K562 (cell line): Measurements from ENCODE around the gene RBBP8. TPM values are rescaled to one million over a fixed set of nuclear protein-coding genes. Genes with fewer than 3 reads are reported as not detected.

Experiments
- ATAC-seq: fragments of 200-7000 bp; cut with Tn5 transposase; 3 replicates; pipeline ENCODE4 v1.9.1; 2020; ENCODE audit warnings: moderate library complexity
- BruUV-seq: library from RNA; stranded (reverse); fragments of 400-500 nt; replicated peaks from 2 replicates; lab custom pipeline; 2021; lab: Mats Ljungman, UMichigan
- CTCF ChIA-PET: fragments of 300-600 bp; formaldehyde crosslinking; extraction: SDS; loops from one replicate; lab custom pipeline; 2021; ENCODE audit warnings: low intra/inter-chr PET ratio; lab: Yijun Ruan, JAX
- POLR2A ChIA-PET: fragments of 300-600, 350-650 bp; sonication (Branson Sonifier 250); formaldehyde crosslinking; extraction: SDS; loops from one replicate; lab custom pipeline; 2021; ENCODE audit warnings: antibody characterized with exemption, inconsistent platforms; lab: Yijun Ruan, JAX
- DNase-seq, 4 experiments: peaks; one replicate each; pipeline versions ENCODE4 v3.0.0 to v3.0.0-alpha.2; 2011 to 2018; ENCODE audit warnings: low spot score in 3 of 4, mixed read lengths in 3 of 4; ENCODE audit errors: extremely low read depth in 1 of 4
- FAIRE-seq: peaks from 2 replicates; lab custom pipeline; 2011; peaks lifted over from hg19 to GRCh38; lab: Jason Lieb, UNC
- H2AFZ ChIP-seq: 2 replicates; pipeline ENCODE4 v1.6.0; 2011; ENCODE audit warnings: low read depth, low read length, control low read depth, inconsistent platforms
- H3K27ac ChIP-seq: fragments of 200-600 bp; 3 replicates; pipeline ENCODE4 v1.8.0; 2011; ENCODE audit warnings: low read depth, mild to moderate bottlenecking, control low read depth, inconsistent platforms, low read length, moderate library complexity, mixed read lengths; ENCODE audit errors: extremely low read depth
- H3K27me3 ChIP-seq, 2 experiments: fragments of 300-600 bp in 1 of 2; 2 replicates in 1 of 2; 3 replicates in 1 of 2; pipeline versions ENCODE4 v1.6.0 to v1.8.0; 2011; ENCODE audit warnings: inconsistent platforms in 2 of 2, low read length in 2 of 2, mild to moderate bottlenecking in 1 of 2, mixed read lengths in 1 of 2, moderate library complexity in 1 of 2; ENCODE audit not compliant: control insufficient read depth in 2 of 2, insufficient read depth in 2 of 2
- H3K36me3 ChIP-seq: fragments of 300-600 bp; 3 replicates; pipeline ENCODE4 v1.8.0; 2011; ENCODE audit warnings: mild to moderate bottlenecking, low read length, inconsistent platforms; ENCODE audit not compliant: control insufficient read depth, insufficient read depth
- H3K4me1 ChIP-seq, 2 experiments: fragments of 200-600 bp in 1 of 2; replicated peaks in 1 of 2; 2 replicates in 1 of 2; 3 replicates in 1 of 2; pipeline versions ENCODE4 v1.5.1 to v1.8.0; 2011; ENCODE audit warnings: inconsistent platforms in 2 of 2, low read length in 2 of 2, mild to moderate bottlenecking in 1 of 2, mixed read lengths in 1 of 2, moderate library complexity in 1 of 2; ENCODE audit not compliant: control insufficient read depth in 2 of 2, insufficient read depth in 2 of 2
- H3K4me2 ChIP-seq: 2 replicates; pipeline ENCODE4 v1.6.1; 2011; ENCODE audit warnings: low read length, control low read depth, inconsistent platforms, mixed read lengths; ENCODE audit not compliant: insufficient read depth
- H3K4me3 ChIP-seq: fragments of 200-600 bp; sonication (generic), shearing (Covaris generic); 2 replicates; pipeline ENCODE4 v1.5.1; 2016; ENCODE audit warnings: control low read depth, inconsistent platforms
- H3K79me2 ChIP-seq: fragments of 200-600 bp; 3 replicates; pipeline ENCODE4 v1.8.0; 2011; ENCODE audit warnings: low read length, inconsistent platforms; ENCODE audit not compliant: control insufficient read depth, insufficient read depth
- H3K9ac ChIP-seq, 2 experiments: 2 replicates each; pipeline versions ENCODE4 v1.6.0 to v1.6.1; 2011; ENCODE audit warnings: low read depth in 2 of 2, low read length in 2 of 2, control low read depth in 1 of 2, inconsistent platforms in 1 of 2, mild to moderate bottlenecking in 1 of 2, mixed read lengths in 1 of 2; ENCODE audit not compliant: insufficient read depth in 1 of 2
- H3K9me1 ChIP-seq: one replicate; pipeline ENCODE4 v1.6.0; 2011; ENCODE audit warnings: inconsistent platforms, mild to moderate bottlenecking, low read length, moderate library complexity; ENCODE audit not compliant: control insufficient read depth, insufficient read depth
- H3K9me3 ChIP-seq: replicated peaks from 2 replicates; pipeline ENCODE4 v1.5.1; 2011; ENCODE audit warnings: low read depth, low read length, inconsistent platforms; ENCODE audit not compliant: control insufficient read depth, insufficient read depth
- H4K20me1 ChIP-seq: replicated peaks from 2 replicates; pipeline ENCODE4 v1.6.1; 2011; ENCODE audit warnings: low read length, inconsistent platforms, mixed read lengths; ENCODE audit not compliant: control insufficient read depth, insufficient read depth
- CBX5 ChIP-seq: IDR thresholded peaks from 2 replicates; pipeline ENCODE4 v1.6.1; 2014; ENCODE audit warnings: low read depth, borderline replicate concordance
- EP400 ChIP-seq: fragments of 450-650 bp; IDR thresholded peaks from 2 replicates; pipeline ENCODE4 v1.6.1; 2017; ENCODE audit warnings: antibody characterized with exemption, mild to moderate bottlenecking, moderate library complexity
- FOXM1 ChIP-seq, 2 experiments: fragments of 450-650 bp in 1 of 2; sonication (generic) in 1 of 2; formaldehyde crosslinking in 1 of 2; IDR thresholded peaks; 2 replicates each; pipeline versions ENCODE4 v1.6.1 to v1.9.0; 2017 to 2022; ENCODE audit warnings: low read depth in 2 of 2, mild to moderate bottlenecking in 2 of 2, missing genetic modification reagents in 1 of 2, moderate library complexity in 1 of 2
- GTF2F1 ChIP-seq: IDR thresholded peaks from 2 replicates; pipeline ENCODE4 v1.6.1; 2011; ENCODE audit warnings: low read depth, low read length, improper control_type of control experiment
- HDGF ChIP-seq: fragments of 450-650 bp; IDR thresholded peaks from 2 replicates; pipeline ENCODE4 v1.6.1; 2016
- LCOR ChIP-seq: sonication (generic); formaldehyde crosslinking; IDR thresholded peaks from 2 replicates; pipeline ENCODE4 v1.8.0; 2022; ENCODE audit warnings: mild to moderate bottlenecking, missing genetic modification reagents
- LEF1 ChIP-seq: fragments of 450-650 bp; IDR thresholded peaks from 2 replicates; pipeline ENCODE4 v1.6.1; 2016; ENCODE audit warnings: mild to moderate bottlenecking
- MYNN ChIP-seq, 2 experiments: sonication (generic); formaldehyde crosslinking in 1 of 2; IDR thresholded peaks; 2 replicates each; pipeline versions ENCODE4 v1.5.0 to v1.6.1; 2016 to 2020; ENCODE audit warnings: antibody characterized with exemption in 1 of 2, missing genetic modification reagents in 1 of 2
- NFIX ChIP-seq: fragments of 250-450 bp; sonication (Bioruptor Pico); IDR thresholded peaks from 2 replicates; pipeline ENCODE4 v1.4.0; 2020; ENCODE audit warnings: low read depth, mild to moderate bottlenecking, moderate library complexity
- POLR2AphosphoS2 ChIP-seq: IDR thresholded peaks from 2 replicates; pipeline ENCODE4 v1.6.1; 2012; ENCODE audit warnings: low read length, improper control_type of control experiment
- ZNF174 ChIP-seq: fragments of 250-450 bp; sonication (Bioruptor Pico); IDR thresholded peaks from 2 replicates; pipeline ENCODE4 v1.4.0; 2020; ENCODE audit warnings: mild to moderate bottlenecking
- ZNF232 ChIP-seq: sonication (generic); formaldehyde crosslinking; IDR thresholded peaks from 2 replicates; pipeline ENCODE4 v1.8.0; 2022; ENCODE audit warnings: mild to moderate bottlenecking, missing genetic modification reagents
- ZNF253 ChIP-seq: fragments of 250-450 bp; sonication (Bioruptor Pico); conservative IDR thresholded peaks from 2 replicates; pipeline ENCODE4 v1.6.1; 2021; ENCODE audit warnings: mild to moderate bottlenecking
- ZNF699 ChIP-seq: fragments of 250-450 bp; sonication (Bioruptor Pico); IDR thresholded peaks from 2 replicates; pipeline ENCODE4 v1.8.0; 2021; ENCODE audit warnings: mild to moderate bottlenecking, moderate library complexity; ENCODE audit not compliant: insufficient replicate concordance
- WGBS: fragments of 100-300 bp; shearing (Covaris generic); methylation state at CpG from one replicate; pipeline ENCODE4 v1.1.6; 2016; ENCODE audit warnings: low coverage, mixed read lengths; ENCODE audit not compliant: insufficient coverage; ENCODE audit errors: missing lambda C conversion rate; 5-methylcytosine and 5-hydroxymethylcytosine counted together
- in situ Hi-C: fragments of 300-500 bp; cut with MboI; formaldehyde crosslinking; loops from 4 replicates; pipeline ENCODE4 v1.15.0; 2018; ENCODE audit warnings: inconsistent platforms, mixed read lengths
- intact Hi-C: fragments of 100-400 bp; cut with micrococcal nuclease; formaldehyde crosslinking; loops from 2 replicates; pipeline ENCODE4 v1.14.2; 2022
- polyA plus RNA-seq, 8 experiments: library from polyadenylated mRNA; depleted of rRNA in 4 of 8; stranded (reverse) in 5 of 8; unstranded in 3 of 8; fragments of >200 nt; fragmentation: Nextera tagmentation in 2 of 8; fragmentation: Illumina TruSeq in 1 of 8; extraction: Ambion mirVana in 2 of 8; extraction: Trizol in 1 of 8; gene quantifications; 2 replicates each; pipeline versions ENCODE4 v1.2.1 to v1.2.3, GENCODE V29; 2011 to 2014; ENCODE audit warnings: inconsistent platforms in 1 of 8, missing spikeins in 1 of 8
- total RNA-seq, 7 experiments: library from RNA; depleted of rRNA in 6 of 7; stranded (reverse); fragments of >200 nt in 6 of 7; fragmentation: Illumina TruSeq in 2 of 7; extraction: Trizol in 2 of 7; gene quantifications; 2 replicates each; pipeline versions ENCODE4 v1.2.1 to v1.2.3, GENCODE V29; 2011 to 2021; ENCODE audit warnings: low replicate concordance in 1 of 7

RBBP8 gene
- total and polyA plus RNA-seq, 9 of the 15 experiments (the other 6 are each of a cell fraction or from before 2014, with no cell fraction given): 28.4 to 63.1 (median 48.9) TPM

DNA sequence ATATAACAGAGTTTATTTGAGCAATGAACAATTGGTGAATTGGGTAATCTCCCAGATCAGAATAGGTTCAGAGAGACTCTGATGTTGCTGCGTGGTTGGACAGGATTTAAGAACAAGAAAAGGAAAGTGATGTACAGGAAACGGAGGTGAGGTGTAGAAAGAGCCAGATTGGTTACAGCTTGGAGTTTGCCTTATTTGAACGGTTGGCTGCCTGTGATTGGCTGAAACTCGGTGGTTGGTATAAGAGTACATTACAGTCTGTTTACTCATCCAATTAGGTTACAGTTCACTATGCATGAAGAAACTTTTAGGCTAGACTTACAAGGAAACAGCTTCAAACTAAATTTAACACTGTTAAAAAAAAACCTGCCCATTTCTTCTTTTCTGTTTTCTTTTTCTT, 134.1 kb downstream of the RBBP8 start:
- in situ Hi-C loops (no loop called here), intact Hi-C loops (no loop called here)
- Histone ChIP-seq H3K4me3 (no peak overlapping the region), H2AFZ (no peak overlapping the region), H3K9ac (no peak overlapping the region), H4K20me1 (no peaks in the 10 kb centered on the region), H3K9me1 (no peaks in the 10 kb centered on the region), H3K4me1 (no peaks in the 10 kb centered on the region), H3K36me3 (no peaks in the 10 kb centered on the region), H3K27ac (no peak overlapping the region), H3K9me3 (peaks cover 4% of the 10 kb centered on the region; the same call in 1 of the 2 replicates), H3K27me3 (peaks cover 30 to 41% of the 10 kb centered on the region in 2 experiments; a peak in 4 of 5 replicates), H3K4me2 (no peak overlapping the region), H3K79me2 (no peaks in the 10 kb centered on the region)
- POLR2A ChIA-PET: interaction anchor here (0.6 kb wide), 1 partner anchor 527 kb away, joined by 3 read pairs; no protein-coding TSS in a partner anchor
- CTCF ChIA-PET: no interaction called here
- DNase-seq (no peak), FAIRE-seq (no peak), ATAC-seq (peak; percentile 27; the same call in 1 of the 3 replicates)
- whole genome bisulfite sequencing: 0% methylated on average over 4 of the region's 4 CpGs
- TF ChIP-seq ZNF232 (CRISPR knock-in tag) (no peak), HDGF (no peak), CBX5 (no peak), LEF1 (no peak), FOXM1 (IDR thresholded peaks at IDR 0.05; ENCODE audit: low read depth) (peak; percentile 46; the same call in 1 of the 2 replicates), FOXM1 (CRISPR knock-in tag; IDR thresholded peaks at IDR 0.05; ENCODE audit: low read depth) (no peak)
- BruUV-seq: no TSS peak

DNA sequence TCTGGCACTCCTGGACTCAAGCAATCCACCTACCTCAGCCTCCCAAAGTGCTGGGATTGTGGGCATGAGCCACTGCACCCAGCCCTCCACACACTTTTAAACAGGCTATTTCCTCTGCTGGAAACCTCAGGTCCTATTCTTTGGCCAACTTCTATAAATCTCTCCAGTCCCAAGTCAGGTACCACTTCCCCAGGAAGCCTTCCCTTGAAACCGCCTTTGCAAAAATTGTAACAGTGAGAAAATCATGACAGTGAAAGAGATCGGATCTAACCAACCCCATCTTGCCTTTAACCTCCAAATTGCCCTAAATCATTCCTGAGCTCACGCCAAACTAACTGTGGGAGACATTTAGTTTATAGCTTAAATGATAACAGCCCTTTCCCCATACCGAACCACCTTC, 134.9 kb downstream of the RBBP8 start:
- no peak overlapping the region for H3K4me3 ChIP-seq
- no peak for ATAC-seq
- CTCF ChIA-PET: no interaction called here
- H3K9ac ChIP-seq: no peak overlapping the region
- DNase-seq: no peak
- no peak for TF ChIP-seq NFIX (CRISPR knock-in tag)
- no peak for TF ChIP-seq ZNF253 (CRISPR knock-in tag)
- no peak for TF ChIP-seq ZNF699 (CRISPR knock-in tag)
- TF ChIP-seq GTF2F1: no peak
- TF ChIP-seq MYNN (IDR thresholded peaks at IDR 0.05): no peak
- no peak for TF ChIP-seq MYNN (CRISPR knock-in tag; IDR thresholded peaks at IDR 0.05)
- TF ChIP-seq EP400: no peak
- no peak for TF ChIP-seq LCOR (CRISPR knock-in tag)
- no peak for TF ChIP-seq ZNF174
- TF ChIP-seq POLR2AphosphoS2: no peak
- no peaks in the 10 kb centered on the region for H3K4me1 ChIP-seq
- no peaks in the 10 kb centered on the region for H3K36me3 ChIP-seq
- peaks cover 30 to 42% of the 10 kb centered on the region in 2 experiments; a peak in 4 of 5 replicates for H3K27me3 ChIP-seq
- H2AFZ ChIP-seq: no peak overlapping the region
- 4% methylated on average over 4 of the region's 4 CpGs for WGBS
- H4K20me1 ChIP-seq: no peaks in the 10 kb centered on the region
- BruUV-seq: no TSS peak
- POLR2A ChIA-PET: no interaction called here
- H3K27ac ChIP-seq: no peak overlapping the region
- H3K9me1 ChIP-seq: no peaks in the 10 kb centered on the region
- no peak overlapping the region for H3K4me2 ChIP-seq
- H3K9me3 ChIP-seq: peaks cover 4% of the 10 kb centered on the region; the same call in 1 of the 2 replicates
- FAIRE-seq: no peak
- in situ Hi-C loops (no loop called here), intact Hi-C loops (no loop called here)
- H3K79me2 ChIP-seq: no peaks in the 10 kb centered on the region
